ENCODE results near the gene ZC3H8. TPM values are rescaled to one million over a fixed set of nuclear protein-coding genes. Genes with fewer than 3 reads are reported as not detected.

ZC3H8 gene
- total RNA-seq, 1 experiment from 2014 or later, result 19.9 TPM

DNA sequence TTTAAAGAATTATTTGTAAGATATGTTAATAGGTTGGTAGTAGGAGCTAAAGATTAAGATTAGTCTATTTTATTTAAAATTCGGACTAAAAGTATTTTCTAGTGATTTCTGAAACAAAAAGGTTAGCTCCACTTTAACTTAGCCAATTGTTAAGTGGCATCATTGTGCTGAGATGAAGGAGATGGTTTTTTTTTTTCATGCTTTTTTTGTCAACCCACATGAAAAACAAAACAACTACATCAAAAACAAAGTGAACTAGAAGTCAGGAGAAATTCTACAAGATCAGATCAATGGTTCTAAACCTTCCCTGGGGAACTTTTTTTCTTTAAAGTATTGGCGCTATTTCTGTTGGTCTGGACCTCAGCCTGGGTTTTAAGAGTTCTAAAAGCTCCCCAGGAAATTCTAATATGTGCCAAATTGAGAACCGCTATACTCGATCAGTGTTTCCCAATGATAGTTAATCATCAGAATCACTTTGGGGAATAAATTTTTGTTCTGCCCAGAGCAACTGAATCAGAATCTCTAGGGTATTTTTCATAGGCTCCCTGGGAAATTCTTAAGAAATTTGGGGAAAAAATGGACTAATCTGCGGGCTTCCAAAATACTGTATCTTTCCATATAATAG, 22.9 kb upstream of the ZC3H8 start:
- TF ChIP-seq, protein P1, sequence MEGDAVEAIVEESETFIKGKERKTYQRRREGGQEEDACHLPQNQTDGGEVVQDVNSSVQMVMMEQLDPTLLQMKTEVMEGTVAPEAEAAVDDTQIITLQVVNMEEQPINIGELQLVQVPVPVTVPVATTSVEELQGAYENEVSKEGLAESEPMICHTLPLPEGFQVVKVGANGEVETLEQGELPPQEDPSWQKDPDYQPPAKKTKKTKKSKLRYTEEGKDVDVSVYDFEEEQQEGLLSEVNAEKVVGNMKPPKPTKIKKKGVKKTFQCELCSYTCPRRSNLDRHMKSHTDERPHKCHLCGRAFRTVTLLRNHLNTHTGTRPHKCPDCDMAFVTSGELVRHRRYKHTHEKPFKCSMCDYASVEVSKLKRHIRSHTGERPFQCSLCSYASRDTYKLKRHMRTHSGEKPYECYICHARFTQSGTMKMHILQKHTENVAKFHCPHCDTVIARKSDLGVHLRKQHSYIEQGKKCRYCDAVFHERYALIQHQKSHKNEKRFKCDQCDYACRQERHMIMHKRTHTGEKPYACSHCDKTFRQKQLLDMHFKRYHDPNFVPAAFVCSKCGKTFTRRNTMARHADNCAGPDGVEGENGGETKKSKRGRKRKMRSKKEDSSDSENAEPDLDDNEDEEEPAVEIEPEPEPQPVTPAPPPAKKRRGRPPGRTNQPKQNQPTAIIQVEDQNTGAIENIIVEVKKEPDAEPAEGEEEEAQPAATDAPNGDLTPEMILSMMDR (IDR thresholded peaks at IDR 0.05; ENCODE audit: insufficient read depth in 1 of 2, low read depth in 1 of 2, low read length in 1 of 2, severe bottlenecking in 1 of 2, unreplicated experiment in 1 of 2), result no peak
- BruUV-seq (replicated peaks), result no TSS peak
- no peaks in the 10 kb centered on the region for H3K36me3 ChIP-seq (ENCODE audit: control insufficient read depth, insufficient read depth, low read length)
- intact Hi-C loops (cut with micrococcal nuclease; ENCODE audit: unreplicated experiment), result no loop called here
- no peaks in the 10 kb centered on the region for H3K9me3 ChIP-seq
- CTCF ChIA-PET, result interaction anchor here (1.2 kb wide), 1 partner anchor 68 kb away, joined by 3 read pairs; no protein-coding TSS in a partner anchor
- Mint-ChIP-seq H3K27ac (ENCODE audit: unreplicated experiment) (no peak overlapping the region), H3K27me3 (ENCODE audit: insufficient read depth, unreplicated experiment) (no peaks in the 10 kb centered on the region), H3K4me3 (ENCODE audit: unreplicated experiment) (no peak overlapping the region), H3K36me3 (ENCODE audit: insufficient read depth, unreplicated experiment) (peaks cover 12% of the 10 kb centered on the region), H3K4me1 (ENCODE audit: low read depth, unreplicated experiment) (peaks cover 1% of the 10 kb centered on the region), H3K9me3 (ENCODE audit: unreplicated experiment) (no peaks in the 10 kb centered on the region)
- H3K4me1 ChIP-seq, result no peaks in the 10 kb centered on the region
- H3K4me3 ChIP-seq (ENCODE audit: low read depth, low read length), result no peak overlapping the region
- H3K27me3 ChIP-seq (replicated peaks; ENCODE audit: control insufficient read depth, insufficient read depth, low read length), result no peaks in the 10 kb centered on the region
- DNase-seq, result no peak
- POLR2A ChIA-PET, result interaction anchor here (0.6 to 0.7 kb wide), 2 partner anchors 206 to 323 kb away, joined by 3 read pairs; no protein-coding TSS in a partner anchor

DNA sequence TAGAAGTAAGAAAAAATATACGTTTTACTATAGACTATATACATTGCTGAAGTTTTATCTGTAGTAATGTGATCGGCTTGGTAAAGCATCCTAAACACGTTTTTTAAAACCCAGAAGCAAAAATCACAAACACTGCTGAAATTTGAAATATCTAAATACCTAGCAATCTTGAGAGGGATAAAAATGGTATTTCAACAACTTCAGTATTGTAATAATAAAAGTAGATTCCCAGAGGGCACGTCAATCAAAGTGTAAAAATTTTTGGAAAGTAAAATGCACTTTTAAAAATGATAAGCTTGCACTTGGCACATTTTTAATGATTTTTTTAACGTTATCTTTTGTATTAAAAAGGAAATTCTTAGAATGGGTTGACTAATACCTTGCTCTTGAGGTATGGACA, 22.1 kb upstream of the ZC3H8 start:
- CTCF ChIA-PET, result interaction anchor here (1.2 kb wide), 1 partner anchor 69 kb away, joined by 3 read pairs; no protein-coding TSS in a partner anchor

More for the DNA sequence above, 22.1 kb upstream of the ZC3H8 start:
- Histone ChIP-seq H3K9me3 (no peaks in the 10 kb centered on the region), H3K27me3 (replicated peaks; ENCODE audit: control insufficient read depth, insufficient read depth, low read length) (no peaks in the 10 kb centered on the region), H3K4me1 (no peaks in the 10 kb centered on the region), H3K4me3 (ENCODE audit: low read depth, low read length) (peak overlapping the region; percentile 98; the same call in 1 of the 2 replicates), H3K36me3 (ENCODE audit: control insufficient read depth, insufficient read depth, low read length) (no peaks in the 10 kb centered on the region)
- Mint-ChIP-seq H3K27ac (ENCODE audit: unreplicated experiment) (peak overlapping the region; percentile 93), H3K4me3 (ENCODE audit: unreplicated experiment) (peak overlapping the region; percentile 81), H3K36me3 (ENCODE audit: insufficient read depth, unreplicated experiment) (peaks cover 12% of the 10 kb centered on the region), H3K27me3 (ENCODE audit: insufficient read depth, unreplicated experiment) (no peaks in the 10 kb centered on the region), H3K4me1 (ENCODE audit: low read depth, unreplicated experiment) (peaks cover 7% of the 10 kb centered on the region), H3K9me3 (ENCODE audit: unreplicated experiment) (no peaks in the 10 kb centered on the region)
- no TSS peak for BruUV-seq (replicated peaks)
- TF ChIP-seq, protein P1 (IDR thresholded peaks at IDR 0.05; ENCODE audit: insufficient read depth in 1 of 2, low read depth in 1 of 2, low read length in 1 of 2, severe bottlenecking in 1 of 2, unreplicated experiment in 1 of 2), result no peak
- intact Hi-C loops (cut with micrococcal nuclease; ENCODE audit: unreplicated experiment), result no loop called here
- no peak for DNase-seq
- POLR2A ChIA-PET, result interaction anchor here (0.7 kb wide), 1 partner anchor 323 kb away, joined by 3 read pairs; no protein-coding TSS in a partner anchor
